GM19324 (cell line): ENCODE results near the gene RPL14.
"Not testable (repeated sequence)": the region's sequence is repeated elsewhere in the genome, so short reads cannot be mapped to it uniquely, and the experiment has no call there.

Experiments
- ATAC-seq: cut with Tn5 transposase; IDR thresholded peaks from one replicate; pipeline ENCODE4 v1.9.1; 2021; ENCODE audit warnings: mild to moderate bottlenecking, moderate library complexity; ENCODE audit not compliant: unreplicated experiment, low FRiP score

RPL14 gene

DNA sequence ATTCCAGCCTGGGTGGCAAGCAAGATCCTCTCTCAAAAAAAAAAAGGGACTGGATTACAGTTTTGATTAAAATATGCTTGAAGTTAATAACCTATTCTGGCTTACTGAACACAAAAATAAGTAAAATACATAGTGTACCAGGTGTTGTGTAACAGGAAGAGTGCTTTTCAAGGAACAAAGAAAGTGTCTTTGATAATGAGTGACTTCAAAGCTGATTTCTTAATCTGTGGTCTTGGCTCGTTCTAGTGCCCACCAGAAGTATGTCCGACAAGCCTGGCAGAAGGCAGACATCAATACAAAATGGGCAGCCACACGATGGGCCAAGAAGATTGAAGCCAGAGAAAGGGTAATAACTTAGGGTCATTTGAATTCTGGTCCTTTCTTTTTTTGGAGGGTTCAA is 4.0 kb downstream of the RPL14 start:
- no peak for ATAC-seq

DNA sequence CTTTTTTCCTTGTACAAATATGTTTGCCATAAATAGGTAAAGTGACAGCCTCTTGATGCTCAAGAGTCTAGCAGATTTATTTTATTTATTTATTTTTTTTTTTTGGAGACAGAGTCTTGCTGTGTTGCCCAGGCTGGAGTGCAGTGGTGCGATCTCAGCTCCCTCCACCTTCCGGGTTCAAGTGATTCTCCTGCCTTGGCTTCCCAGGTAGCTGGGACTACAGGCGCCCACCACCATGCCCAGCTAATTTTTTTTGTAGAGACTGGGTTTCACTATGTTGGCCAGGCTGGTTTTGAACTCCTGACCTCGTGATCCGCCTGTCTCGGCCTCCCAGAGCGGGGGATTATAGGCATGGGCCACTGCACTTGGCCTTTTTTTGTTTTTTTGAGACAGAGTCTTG is 5.7 kb downstream of the RPL14 start:
- not testable (repeated sequence) for ATAC-seq

DNA sequence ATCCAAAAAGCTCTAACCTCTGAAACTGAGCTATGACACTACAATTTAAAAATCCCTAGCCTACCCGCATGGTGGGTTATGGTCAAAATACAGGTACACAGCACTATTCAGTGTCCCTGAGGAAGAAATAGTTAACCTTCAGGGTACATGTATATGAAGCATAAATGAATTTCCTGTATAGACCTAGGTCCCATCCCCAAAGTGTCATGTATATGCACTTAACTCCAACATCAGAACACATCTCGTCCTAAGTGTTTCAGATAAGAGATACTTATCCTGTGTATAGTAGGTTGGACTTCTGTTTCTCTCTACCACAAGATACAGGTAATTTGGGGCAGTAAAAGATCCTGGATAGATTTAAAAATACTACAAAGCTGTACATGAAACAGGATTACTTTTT is 6.4 kb downstream of the RPL14 start:
- no peak for ATAC-seq

DNA sequence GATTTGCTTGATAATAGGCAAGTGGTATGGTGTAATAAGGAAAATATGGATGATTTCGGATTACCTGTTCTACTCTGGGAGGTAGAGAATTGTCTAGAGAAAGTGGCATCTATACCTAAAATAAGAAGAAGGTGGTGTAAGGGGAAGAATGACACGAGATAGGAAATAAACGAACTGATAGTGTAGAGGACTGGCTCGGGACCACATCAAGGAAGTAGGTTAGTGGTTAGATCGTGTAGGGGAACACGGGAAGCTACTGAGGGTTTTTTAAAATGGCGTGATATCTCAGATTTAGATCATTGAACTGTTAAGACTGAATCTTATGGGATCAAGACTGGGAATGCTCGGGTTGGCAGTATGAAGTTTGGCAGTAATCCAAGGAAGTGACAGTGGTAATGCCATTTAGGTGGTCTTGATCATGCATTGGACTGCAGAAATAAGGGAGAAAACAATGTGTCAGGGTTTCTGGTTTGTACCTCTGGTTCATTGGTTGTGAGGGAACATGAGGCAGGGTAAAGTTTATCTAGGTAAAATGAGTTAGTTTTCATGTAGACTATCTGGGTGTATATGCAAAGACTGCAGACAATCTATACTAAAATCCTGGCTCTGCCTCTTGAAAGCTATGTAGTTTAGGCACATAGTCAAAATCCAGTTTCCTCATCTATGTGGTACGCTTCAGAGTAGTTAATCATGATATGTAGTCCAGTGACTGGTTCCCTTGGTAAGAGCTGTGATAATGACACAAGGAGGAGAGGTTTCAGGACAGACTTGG is 7.4 kb downstream of the RPL14 start:
- no peak for ATAC-seq

DNA sequence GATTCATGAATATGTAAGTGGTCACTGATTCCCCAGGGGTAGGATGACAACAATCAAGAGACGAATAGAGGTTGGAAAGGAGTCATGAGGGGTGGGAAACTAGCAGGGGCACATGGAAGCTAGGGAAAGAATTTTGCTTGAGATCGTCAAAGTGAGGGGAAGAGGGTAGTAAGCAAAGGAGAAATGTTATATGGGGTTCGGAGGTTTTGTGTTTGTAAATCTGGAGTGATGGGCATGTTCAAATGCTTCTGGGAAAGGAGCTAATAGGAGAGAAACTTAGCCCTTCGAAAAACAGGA is 7.9 kb downstream of the RPL14 start:
- no peak for ATAC-seq

DNA sequence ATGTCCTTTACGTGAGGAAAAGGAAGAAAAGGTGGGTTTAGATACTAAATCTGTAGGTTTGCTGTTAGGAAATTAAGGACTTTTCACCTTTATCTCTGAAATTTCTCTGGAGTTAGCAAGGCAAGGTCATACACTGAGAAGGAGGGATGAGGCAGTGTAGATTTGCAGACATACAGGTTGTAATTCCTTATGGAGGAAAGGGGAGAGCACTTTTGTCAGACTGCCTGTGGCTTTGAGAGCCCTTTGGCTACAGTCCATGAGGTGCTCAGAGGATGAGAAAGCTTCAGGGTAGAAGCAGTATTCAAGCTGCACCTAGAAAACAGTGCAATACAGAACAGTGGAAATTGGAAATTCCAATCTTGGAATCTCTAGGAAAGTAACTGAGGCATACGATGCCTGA is 8.3 kb downstream of the RPL14 start:
- ATAC-seq: no peak

DNA sequence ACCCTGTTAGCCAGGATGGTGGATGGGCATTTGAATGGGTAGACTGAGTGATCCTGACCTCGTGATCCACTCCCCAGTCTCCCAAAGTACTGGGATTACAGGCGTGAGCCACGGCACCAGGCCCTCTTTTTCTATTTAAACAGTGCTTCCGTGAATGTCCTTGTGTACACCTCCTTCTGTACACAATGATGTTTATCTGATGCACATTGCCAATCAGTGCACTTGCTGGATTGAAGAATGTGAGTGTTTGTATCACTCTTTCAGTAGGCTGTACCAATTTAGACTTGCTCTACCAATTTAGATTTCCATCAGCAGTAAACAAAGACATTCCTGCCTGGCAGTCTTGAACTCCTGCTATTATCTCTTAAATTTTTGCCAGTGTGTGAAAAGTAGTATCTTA is 10.9 kb downstream of the RPL14 start:
- no peak for ATAC-seq

DNA sequence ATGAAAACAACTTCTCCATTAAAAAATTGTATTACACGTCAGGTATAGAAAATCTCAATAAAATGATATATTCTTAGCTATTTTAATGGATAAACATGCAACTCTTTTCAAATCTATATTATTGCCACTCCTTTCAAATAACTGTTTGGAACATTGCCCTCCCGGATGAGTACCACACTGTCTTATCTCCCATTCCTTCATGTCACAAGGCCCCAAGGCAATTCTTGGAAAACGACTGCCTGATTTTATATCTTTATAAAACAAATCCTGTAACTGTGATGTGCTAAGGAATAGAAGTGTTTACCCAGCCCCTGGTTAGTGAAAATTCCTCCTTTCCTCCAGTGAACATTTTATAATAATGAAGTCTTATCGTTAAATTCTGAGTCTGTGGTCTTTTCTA is 13.6 kb downstream of the RPL14 start:
- no peak for ATAC-seq

DNA sequence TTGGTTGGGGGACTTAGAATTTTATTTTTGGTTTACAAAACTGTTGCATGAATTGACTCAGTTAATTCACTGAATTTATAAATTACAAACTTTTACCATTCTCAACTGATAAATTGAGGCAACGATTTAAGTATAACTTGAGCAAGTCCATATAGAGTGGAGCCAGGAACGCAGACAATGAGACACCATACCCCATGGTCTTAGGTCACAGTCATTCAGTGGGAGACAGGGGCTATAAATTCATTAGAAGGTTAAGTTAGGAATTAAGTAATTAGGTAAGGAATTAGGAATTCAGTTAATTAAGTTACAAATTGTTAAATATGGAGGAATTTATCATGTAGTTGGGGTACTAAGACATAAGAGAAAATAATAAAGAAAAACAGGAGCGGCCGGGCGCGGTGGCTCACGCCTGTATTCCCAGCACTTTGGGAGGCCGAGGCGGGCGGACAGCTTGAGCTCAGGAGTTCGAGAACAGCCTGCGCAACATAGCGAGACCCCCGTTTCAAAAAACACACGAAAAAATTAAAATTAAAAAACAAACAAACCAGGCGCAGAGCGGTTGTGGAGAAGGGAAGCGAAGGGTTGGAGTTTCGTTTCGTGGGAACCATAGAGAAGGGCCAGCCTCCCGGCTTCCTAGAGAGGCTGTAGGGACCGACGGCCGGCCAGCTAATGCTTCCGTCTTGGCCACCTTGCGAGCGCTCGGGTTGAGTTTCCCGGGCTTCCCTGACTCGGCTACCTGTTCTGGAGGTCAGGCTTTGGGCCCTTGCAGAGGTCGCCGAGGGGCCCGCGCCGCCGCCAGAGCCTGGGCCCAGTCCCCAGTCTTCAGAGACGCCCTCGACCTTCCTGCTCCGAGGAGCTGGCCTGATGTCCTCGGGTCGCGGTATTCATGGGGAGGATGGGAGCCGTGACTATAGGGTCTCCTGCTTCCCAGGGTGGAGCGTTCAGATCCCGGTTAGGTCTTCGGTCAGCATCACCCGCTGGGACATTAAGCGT is 19.6 kb downstream of the RPL14 start, which contains the start of gene ZNF619:
Gene ZNF619, plus strand, starts transcription at position 645 of the 993 bp plus-strand sequence. CDS start 858 bp downstream, outside the sequence.
- ATAC-seq: peak; percentile 77

DNA sequence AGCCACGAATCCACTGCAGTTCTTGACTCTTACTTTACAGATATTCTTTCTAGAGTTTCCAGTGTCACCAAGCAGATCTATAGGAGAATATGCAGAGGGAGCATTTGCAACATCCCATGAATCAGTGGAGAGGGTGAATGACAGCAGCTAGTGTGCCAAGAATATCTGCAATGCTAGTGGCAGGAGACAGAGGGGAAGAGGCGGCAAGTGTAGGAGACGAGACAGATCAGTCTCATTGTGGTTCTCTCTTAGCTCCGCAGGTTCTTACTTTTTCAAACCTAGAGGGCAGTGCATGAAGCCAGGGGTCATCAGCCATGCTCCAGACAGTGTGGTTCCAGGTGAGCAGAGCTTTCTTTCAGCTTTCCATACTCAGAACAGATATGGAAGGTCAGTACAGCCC is 20.5 kb downstream of the RPL14 start:
- ATAC-seq: no peak

DNA sequence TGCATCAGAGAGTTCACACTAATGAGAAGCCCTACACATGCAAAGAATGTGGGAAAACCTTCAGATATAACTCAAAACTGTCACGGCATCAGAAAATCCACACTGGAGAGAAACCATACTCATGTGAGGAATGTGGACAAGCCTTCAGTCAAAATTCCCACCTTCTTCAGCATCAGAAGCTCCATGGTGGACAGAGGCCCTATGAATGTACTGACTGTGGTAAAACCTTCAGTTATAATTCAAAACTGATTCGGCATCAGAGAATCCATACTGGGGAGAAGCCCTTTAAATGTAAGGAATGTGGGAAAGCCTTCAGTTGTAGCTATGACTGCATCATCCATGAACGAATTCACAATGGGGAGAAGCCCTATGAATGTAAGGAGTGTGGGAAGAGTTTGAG is 30.0 kb downstream of the RPL14 start:
- no peak for ATAC-seq

DNA sequence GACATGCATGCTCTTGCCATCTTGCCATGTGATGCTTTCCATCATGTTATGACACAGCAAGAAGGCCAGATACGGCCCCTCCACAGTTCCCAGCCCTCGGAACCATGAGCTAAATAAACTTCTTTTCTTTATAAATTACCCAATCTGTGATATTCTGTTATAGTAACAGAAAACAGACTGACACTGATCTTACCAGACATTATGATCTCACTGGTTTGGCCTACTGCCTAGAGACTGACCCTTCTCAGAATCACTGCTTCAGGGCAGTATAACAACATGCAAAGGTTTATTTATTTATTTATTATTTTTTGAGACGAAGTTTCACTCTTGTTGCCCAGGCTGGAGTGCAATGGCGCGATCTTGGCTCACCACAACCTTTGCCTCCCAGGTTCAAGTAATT is 33.8 kb downstream of the RPL14 start:
- no peak for ATAC-seq

DNA sequence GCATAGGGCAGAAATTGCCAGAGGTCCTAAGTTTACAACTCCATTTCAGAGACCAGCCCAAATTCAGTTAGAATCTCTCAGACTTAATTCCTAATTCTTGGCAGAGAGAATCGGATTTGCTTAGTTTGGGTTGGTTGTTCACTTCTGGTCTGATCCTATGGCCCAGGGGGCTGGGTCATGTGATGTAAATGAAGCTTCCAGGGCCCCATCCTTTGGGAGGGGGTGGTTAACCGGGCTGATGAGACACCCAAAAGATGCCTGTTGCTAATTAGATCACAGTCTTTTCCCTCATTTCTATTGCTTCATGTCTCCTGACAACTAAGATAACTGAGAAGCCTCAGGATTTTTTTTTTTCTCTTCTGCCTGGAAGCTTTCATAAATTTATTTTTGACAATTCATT is 37.6 kb downstream of the RPL14 start:
- ATAC-seq: no peak

DNA sequence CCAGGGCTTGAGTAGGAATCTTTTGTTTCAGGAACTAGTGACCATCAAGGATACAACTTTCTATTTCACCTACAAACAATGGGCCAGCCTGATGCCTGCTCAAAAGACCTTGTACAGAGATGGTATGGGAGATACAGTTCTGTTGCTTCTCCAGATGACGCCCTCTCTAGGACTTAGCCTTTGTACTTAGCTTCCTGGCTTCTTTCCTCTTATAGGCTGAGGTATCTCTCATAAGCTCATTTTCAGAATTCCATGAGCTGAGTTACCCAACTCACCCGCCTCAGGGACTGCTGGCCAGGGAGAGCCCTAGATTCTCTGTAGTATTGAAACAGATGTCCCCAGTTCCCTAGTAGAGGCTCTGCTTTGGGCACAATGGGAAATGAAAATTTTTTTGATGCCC is 40.1 kb downstream of the RPL14 start:
- no peak for ATAC-seq

DNA sequence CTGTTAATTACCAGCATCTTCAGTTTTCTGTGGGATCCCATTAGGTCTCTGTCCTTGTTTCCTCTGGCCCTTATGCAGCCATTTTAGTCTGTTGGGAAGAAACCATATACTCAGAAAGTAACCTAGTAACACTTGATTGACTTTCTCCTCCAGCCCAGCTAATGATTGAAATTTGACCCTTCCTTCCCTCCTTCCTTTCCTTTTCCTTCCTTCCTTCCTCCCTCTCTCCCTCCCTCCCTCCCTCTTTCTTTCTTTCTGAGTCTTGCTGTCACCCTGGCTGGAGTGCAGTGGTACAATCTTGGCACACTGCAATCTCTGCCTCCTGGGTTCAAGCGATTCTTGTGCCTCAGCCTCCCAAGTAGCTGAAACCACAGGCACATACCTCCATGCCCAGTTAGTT is 42.8 kb downstream of the RPL14 start:
- no peak for ATAC-seq

DNA sequence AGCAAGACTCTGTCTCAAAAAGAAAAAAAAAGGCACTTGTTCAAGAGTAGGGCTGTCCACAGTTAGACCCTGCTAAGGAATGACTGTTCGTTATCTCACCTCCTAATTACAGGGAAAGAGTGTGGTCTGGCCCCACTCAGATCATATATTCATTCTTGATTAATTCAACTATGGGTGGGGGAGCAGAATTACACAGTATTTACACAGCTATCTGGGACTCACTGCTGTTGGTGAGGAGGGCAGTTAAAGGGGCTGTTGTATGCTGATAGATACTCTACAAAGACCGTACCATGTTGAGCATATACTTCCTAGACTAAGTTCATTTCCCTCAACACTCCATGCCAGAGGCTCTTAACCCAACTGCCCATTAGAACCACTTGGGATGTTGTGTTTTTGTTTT is 44.9 kb downstream of the RPL14 start:
- ATAC-seq: no peak

DNA sequence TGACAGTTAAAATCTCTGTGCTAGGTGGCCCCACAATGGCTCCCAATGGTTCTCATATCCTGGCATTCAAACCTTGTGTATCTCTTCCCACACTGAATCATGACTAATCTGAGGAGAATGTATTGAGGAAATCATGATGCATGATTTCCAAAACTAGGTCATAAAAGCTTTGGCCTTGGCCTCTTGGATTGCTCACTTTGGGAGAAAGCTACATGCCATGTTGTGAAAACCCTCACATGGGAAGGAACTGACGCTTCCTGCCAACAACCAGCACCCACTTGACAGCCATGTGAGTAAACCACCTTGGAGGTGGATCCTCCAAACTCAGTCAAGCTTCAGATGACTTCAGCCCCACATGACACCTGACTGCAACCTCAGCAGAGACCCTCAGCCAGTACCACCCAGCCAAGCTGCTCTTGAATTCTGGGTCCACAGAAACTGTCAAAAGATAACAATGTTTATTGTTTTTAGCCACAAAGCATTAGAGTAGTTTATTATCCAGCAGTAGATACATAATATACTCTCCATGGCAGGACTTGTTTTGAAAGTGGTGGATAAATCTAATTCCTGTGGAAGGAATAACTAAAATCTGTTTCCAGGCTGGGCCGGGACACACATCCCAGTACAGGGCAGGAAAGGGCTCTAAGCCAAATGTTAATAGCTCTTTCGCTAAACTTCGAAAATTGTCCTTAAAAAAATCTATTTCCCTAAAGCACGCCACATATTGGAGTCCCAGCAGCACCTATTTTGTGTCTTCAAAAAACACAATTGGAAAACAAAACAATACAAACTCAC is 47.7 kb downstream of the RPL14 start:
- ATAC-seq: no peak

DNA sequence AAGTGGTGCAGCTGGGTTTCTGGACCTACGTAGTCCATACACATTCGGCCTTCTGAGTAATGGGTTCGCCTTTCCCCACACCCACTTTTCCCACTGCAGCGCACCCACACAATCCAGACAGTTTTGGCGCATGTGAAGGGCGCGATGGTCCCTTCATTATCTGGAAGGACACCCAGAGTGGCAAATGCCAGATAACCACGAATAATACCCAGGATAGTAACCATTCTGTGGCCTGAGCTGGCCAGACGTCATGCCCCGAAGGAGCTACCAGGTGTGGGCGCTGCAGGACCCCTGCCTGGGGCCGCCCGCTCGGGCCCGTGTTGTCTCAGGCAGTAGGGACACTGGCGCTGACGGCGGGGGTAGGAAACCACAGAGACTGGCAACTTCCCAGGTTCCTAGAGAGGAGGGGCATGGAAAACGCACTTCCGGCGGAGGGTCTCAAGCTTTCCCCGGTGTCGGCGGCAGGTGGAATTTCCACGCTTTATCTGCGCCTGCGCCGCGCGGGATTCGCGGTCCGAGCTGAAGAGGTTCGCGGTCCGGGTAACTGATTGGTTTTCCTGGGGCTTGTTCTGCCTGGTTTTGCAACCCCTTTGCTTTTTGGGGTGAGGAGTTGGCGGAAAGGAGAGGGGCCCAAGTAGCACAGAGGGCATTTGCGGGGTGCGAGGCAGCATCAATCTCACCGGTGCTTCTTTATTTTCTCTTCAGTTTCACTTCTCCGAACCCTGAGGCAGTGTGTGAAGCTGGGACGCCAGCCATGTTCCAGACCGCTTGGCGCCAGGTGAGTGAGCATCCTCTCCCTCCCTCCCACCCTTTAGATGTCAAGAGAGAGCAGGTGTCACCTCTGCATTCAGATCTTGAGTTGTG is 48.7 kb downstream of the RPL14 start, which contains the start of gene ZNF620:
Gene ZNF620, plus strand, starts transcription at position 441 of the 864 bp plus-strand sequence. Its CDS starts 314 bp downstream, at position 755.
- ATAC-seq: peak; percentile 68

DNA sequence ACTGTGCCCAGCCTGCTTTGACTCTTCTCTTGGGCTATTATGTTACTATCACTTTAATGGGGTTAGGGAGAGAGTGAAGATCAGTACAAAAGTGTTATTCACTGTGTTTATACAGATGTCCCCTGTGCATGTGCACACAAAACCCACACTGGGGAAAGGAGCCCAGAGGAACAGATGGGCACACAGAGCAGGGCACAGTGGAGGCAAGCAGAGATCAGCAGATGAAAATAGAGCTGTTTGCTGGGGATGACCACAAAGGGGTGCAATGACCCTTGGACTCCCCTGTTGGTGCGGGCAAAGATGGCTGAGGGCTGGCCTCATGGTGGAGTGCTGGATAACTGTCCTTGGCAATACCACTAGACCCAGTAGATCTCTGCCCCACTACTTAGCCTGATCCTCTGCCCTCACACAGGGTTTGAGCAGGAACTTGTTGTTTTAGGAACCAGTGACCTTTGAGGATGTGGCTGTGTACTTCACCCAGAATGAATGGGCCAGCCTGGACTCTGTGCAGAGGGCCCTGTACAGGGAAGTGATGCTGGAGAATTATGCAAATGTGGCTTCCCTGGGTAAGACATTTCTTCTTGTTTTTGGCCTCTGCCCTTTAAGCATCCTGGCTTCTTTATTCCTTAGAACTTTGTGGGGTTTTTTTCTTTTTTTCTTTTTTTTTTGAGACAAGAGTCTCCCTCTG is 54.0 kb downstream of the RPL14 start:
- no peak for ATAC-seq
